ENCODE data around the gene PKM.
"Not testable (repeated sequence)": the region's sequence is repeated elsewhere in the genome, so short reads cannot be mapped to it uniquely, and the experiment has no call there.

The PKM gene

GRCh38 chr15:72176159-72176558 lies 54.8 kb downstream of the PKM start:
- no peak for DNase-seq (ENCODE audit: low spot score)

- DNase-seq (ENCODE audit: low spot score), result no peak
Measured at GRCh38 chr15:72175186-72176044, 55.6 kb downstream of the PKM start.

- no peak for DNase-seq (ENCODE audit: low spot score)
Measured at GRCh38 chr15:72174551-72175165, 56.3 kb downstream of the PKM start.

- DNase-seq (ENCODE audit: low spot score), result no peak
Measured at GRCh38 chr15:72173864-72174550, 57.0 kb downstream of the PKM start.

GRCh38 chr15:72173401-72173800 lies 57.6 kb downstream of the PKM start:
- DNase-seq (ENCODE audit: low spot score), result no peak

- DNase-seq (ENCODE audit: low spot score), result no peak
Measured at GRCh38 chr15:72172796-72173195, 58.2 kb downstream of the PKM start.

GRCh38 chr15:72171978-72172377 lies 59.0 kb downstream of the PKM start:
- not testable (repeated sequence) for DNase-seq (ENCODE audit: low spot score)

- no peak for DNase-seq (ENCODE audit: low spot score)
Measured at GRCh38 chr15:72170691-72171090, 60.3 kb downstream of the PKM start.

GRCh38 chr15:72169921-72170611 lies 60.9 kb downstream of the PKM start:
- no peak for DNase-seq (ENCODE audit: low spot score)

- DNase-seq (ENCODE audit: low spot score), result no peak
Measured at GRCh38 chr15:72169236-72169920, 61.6 kb downstream of the PKM start.

GRCh38 chr15:72168808-72169190 lies 62.2 kb downstream of the PKM start:
- DNase-seq (ENCODE audit: low spot score), result no peak

- DNase-seq (ENCODE audit: low spot score), result no peak
Measured at GRCh38 chr15:72168131-72168807, 62.7 kb downstream of the PKM start.

- no peak for DNase-seq (ENCODE audit: low spot score)
Measured at GRCh38 chr15:72167445-72167844, 63.5 kb downstream of the PKM start.

GRCh38 chr15:72166716-72167417 lies 64.1 kb downstream of the PKM start:
- no peak for DNase-seq (ENCODE audit: low spot score)

- DNase-seq (ENCODE audit: low spot score), result no peak
Measured at GRCh38 chr15:72163719-72164118, 67.3 kb downstream of the PKM start.

GRCh38 chr15:72162569-72162968 lies 68.4 kb downstream of the PKM start:
- DNase-seq (ENCODE audit: low spot score), result no peak

- DNase-seq (ENCODE audit: low spot score), result no peak
Measured at GRCh38 chr15:72161361-72162132, 69.4 kb downstream of the PKM start.

- no peak for DNase-seq (ENCODE audit: low spot score)
Measured at GRCh38 chr15:72160696-72161245, 70.2 kb downstream of the PKM start.

- DNase-seq (ENCODE audit: low spot score), result no peak
Measured at GRCh38 chr15:72156928-72157327, 74.1 kb downstream of the PKM start.

Measured in hematopoietic multipotent progenitor cell treated with erythropoietin and hydrocortisone succinate and interleukin-3 and kit ligand, for 17 days (in vitro differentiated cells).